Right cardiac atrium (tissue), 5 donors: Measurements from ENCODE around the gene NIT1. TPM values are rescaled to one million over a fixed set of nuclear protein-coding genes. Genes with fewer than 3 reads are reported as not detected.
A peak's percentile ranks its signal among the peaks of the same experiment; 100 is the strongest.
"Not testable (repeated sequence)": the region's sequence is repeated elsewhere in the genome, so short reads cannot be mapped to it uniquely, and the experiment has no call there.

ENCODE experiments used
- ATAC-seq, 2 donors: fragments of 200-7000 bp; cut with Tn5 transposase; one replicate each; pipeline versions ENCODE4 v1.8.0 to v1.9.1; 2020; ENCODE audit warnings: moderate library complexity in 2 of 2, mild to moderate bottlenecking in 1 of 2
- DNase-seq, 3 donors: peaks; one replicate each; pipeline ENCODE4 v3.0.0-alpha.2; 2020
- H3K27ac ChIP-seq: one replicate; pipeline ENCODE4 v1.5.1; 2013; ENCODE audit warnings: mild to moderate bottlenecking, low read length, control low read depth, moderate library complexity
- H3K27me3 ChIP-seq: one replicate; pipeline ENCODE4 v1.6.1; 2013; ENCODE audit not compliant: control insufficient read depth, insufficient read depth
- H3K4me1 ChIP-seq: one replicate; pipeline ENCODE4 v1.6.1; 2013; ENCODE audit warnings: low read length; ENCODE audit not compliant: control insufficient read depth, insufficient read depth
- H3K4me3 ChIP-seq: one replicate; pipeline ENCODE4 v1.5.1; 2013; ENCODE audit warnings: low read length, control low read depth
- H3K9me3 ChIP-seq: one replicate; pipeline ENCODE4 v1.6.1; 2013; ENCODE audit warnings: low read length; ENCODE audit not compliant: control insufficient read depth
- WGBS: extraction: QIAGEN DNeasy Blood & Tissue Kit; methylation state at CpG from one replicate; pipeline ENCODE4 v1.1.7; 2013; 5-methylcytosine and 5-hydroxymethylcytosine counted together
- intact Hi-C, 4 donors: fragments of 100-400 bp; cut with DNase I; formaldehyde crosslinking; loops; one replicate each; pipeline versions ENCODE4 v1.11.0 to v1.14.0; 2022 to 2023
- polyA plus RNA-seq: library from polyadenylated mRNA; stranded (reverse); fragments of 200-250 nt; gene quantifications from one replicate; pipeline ENCODE4 v1.2.3, GENCODE V29; 2013
- total RNA-seq, 4 donors: library from RNA; stranded (reverse); fragmentation: NEBNext Ultra II Directional; extraction: Animal tissue kit (Norgen Biotek cat#: 25700); gene quantifications; one replicate each; pipeline ENCODE4 v1.2.1, GENCODE V29; 2021
- donor health status: healthy with polysubstance abuse.
- donor health status: DM: no; HTN: yes; CAD: no.
- donor health status: DM: no; HTN: no; CAD: no.
- donor health status: DM: no; HTN: yes; CAD: no; lungs with severe emphysema.
- donor health status: DM: yes; HTN: yes; CAD: no.

NIT1 gene
- total and polyA plus RNA-seq, 5 donors, result 28.0 to 33.5 (median 29.7) TPM

GRCh38 chr1:161114556-161114955 is 3.3 kb upstream of the NIT1 start:
- ATAC-seq, result no peak
- Histone ChIP-seq H3K27ac (no peak overlapping the region), H3K4me1 (peaks cover 16% of the 10 kb centered on the region), H3K27me3 (no peaks in the 10 kb centered on the region), H3K9me3 (no peaks in the 10 kb centered on the region), H3K4me3 (no peak overlapping the region)
- no peak for DNase-seq
- intact Hi-C loops, result no loop called here
- WGBS, result 77% methylated on average over 2 of the region's 2 CpGs

GRCh38 chr1:161115132-161115711 is 2.7 kb upstream of the NIT1 start:
- WGBS, result 91% methylated on average over 12 of the region's 12 CpGs
- H3K4me3 ChIP-seq, result no peak overlapping the region
- H3K4me1 ChIP-seq, result peaks cover 16% of the 10 kb centered on the region
- no peak for DNase-seq
- no peaks in the 10 kb centered on the region for H3K9me3 ChIP-seq
- no peaks in the 10 kb centered on the region for H3K27me3 ChIP-seq
- ATAC-seq, result no peak
- intact Hi-C loops, result no loop called here
- no peak overlapping the region for H3K27ac ChIP-seq

- intact Hi-C loops, H3K27ac ChIP-seq: not testable (repeated sequence)
Observed at GRCh38 chr1:161115961-161116360, 1.9 kb upstream of the NIT1 start.

GRCh38 chr1:161119092-161119903 is 1.4 kb downstream of the NIT1 start:
- 33% methylated on average over 10 of the region's 10 CpGs for WGBS
- peak; percentile 57 to 75 (median 75) for DNase-seq
- peak overlapping the region; percentile 92 for H3K4me3 ChIP-seq
- H3K27ac ChIP-seq, result peak overlapping the region; percentile 90
- H3K9me3 ChIP-seq, result no peaks in the 10 kb centered on the region
- ATAC-seq, result peak; percentile 17 to 46
- intact Hi-C loops, result no loop called here
- H3K27me3 ChIP-seq, result no peaks in the 10 kb centered on the region
- peaks cover 12% of the 10 kb centered on the region for H3K4me1 ChIP-seq

More at GRCh38 chr1:161115961-161116360, 1.9 kb upstream of the NIT1 start:
- not testable (repeated sequence) for H3K27me3 ChIP-seq, H3K4me3 ChIP-seq, H3K9me3 ChIP-seq, DNase-seq, ATAC-seq
- peaks cover 16% of the 10 kb centered on the region for H3K4me1 ChIP-seq
- 88% methylated on average over 6 of the region's 6 CpGs for WGBS

- WGBS, result 94% methylated on average over 3 of the region's 3 CpGs
- H3K27me3 ChIP-seq, result no peaks in the 10 kb centered on the region
- H3K4me1 ChIP-seq, result peaks cover 9% of the 10 kb centered on the region
- DNase-seq (no peak), ATAC-seq (no peak)
- no peaks in the 10 kb centered on the region for H3K9me3 ChIP-seq
- no peak overlapping the region for H3K27ac ChIP-seq
- no peak overlapping the region for H3K4me3 ChIP-seq
- intact Hi-C loops, result no loop called here
Observed at GRCh38 chr1:161121042-161121650, 3.2 kb downstream of the NIT1 start.

GRCh38 chr1:161121834-161122233 is 3.9 kb downstream of the NIT1 start:
- no peak overlapping the region for H3K4me3 ChIP-seq
- WGBS, result 70% methylated on average over 4 of the region's 4 CpGs
- peaks cover 8% of the 10 kb centered on the region for H3K4me1 ChIP-seq
- no peak overlapping the region for H3K27ac ChIP-seq
- no peaks in the 10 kb centered on the region for H3K27me3 ChIP-seq
- ATAC-seq (no peak), DNase-seq (no peak)
- intact Hi-C loops, result no loop called here
- H3K9me3 ChIP-seq, result no peaks in the 10 kb centered on the region

- intact Hi-C loops, result no loop called here
- Histone ChIP-seq H3K27me3 (no peaks in the 10 kb centered on the region), H3K9me3 (no peaks in the 10 kb centered on the region), H3K4me3 (no peak overlapping the region), H3K27ac (no peak overlapping the region), H3K4me1 (peaks cover 8% of the 10 kb centered on the region)
- DNase-seq (no peak), ATAC-seq (no peak)
- 87% methylated on average over 6 of the region's 6 CpGs for WGBS
Observed at GRCh38 chr1:161122967-161123366, 5.1 kb downstream of the NIT1 start.

GRCh38 chr1:161127649-161128048 is 9.7 kb downstream of the NIT1 start:
- DNase-seq (no peak), ATAC-seq (no peak)
- intact Hi-C loops, result no loop called here
- WGBS, result 84% methylated on average over 2 of the region's 2 CpGs
- Histone ChIP-seq H3K4me3 (no peak overlapping the region), H3K4me1 (no peaks in the 10 kb centered on the region), H3K27ac (no peak overlapping the region), H3K9me3 (no peaks in the 10 kb centered on the region), H3K27me3 (no peaks in the 10 kb centered on the region)

GRCh38 chr1:161128591-161129420 is 10.9 kb downstream of the NIT1 start:
- Histone ChIP-seq H3K27me3 (no peaks in the 10 kb centered on the region), H3K4me3 (no peak overlapping the region), H3K27ac (no peak overlapping the region), H3K9me3 (no peaks in the 10 kb centered on the region), H3K4me1 (no peaks in the 10 kb centered on the region)
- intact Hi-C loops, result no loop called here
- DNase-seq (no peak), ATAC-seq (no peak)
- WGBS, result 86% methylated on average over 4 of the region's 4 CpGs

- Histone ChIP-seq H3K9me3 (no peaks in the 10 kb centered on the region), H3K4me3 (no peak overlapping the region), H3K27ac (no peak overlapping the region), H3K27me3 (no peaks in the 10 kb centered on the region), H3K4me1 (no peaks in the 10 kb centered on the region)
- 35% methylated on average over 1 of the region's 1 CpG for WGBS
- intact Hi-C loops, result loop anchor here in 3 of 4 donors (10.0 kb wide), 3 partner anchors 55 to 135 kb away; partner anchors contain the start of gene USF1 (in 1 of the 3)
- no peak for DNase-seq
- no peak for ATAC-seq
Observed at GRCh38 chr1:161130266-161130665, 12.4 kb downstream of the NIT1 start.
